Mammary epithelial cell (primary cell): ENCODE measurements around the gene CCDC73.

Experiments
- CTCF ChIP-seq, 2 donors: IDR thresholded peaks in 1 of 2; conservative IDR thresholded peaks in 1 of 2; 2 replicates each; pipeline ENCODE4 v1.5.1; 2011 to 2012; ENCODE audit warnings: inconsistent platforms in 2 of 2, low read length in 2 of 2, mild to moderate bottlenecking in 2 of 2, control low read depth in 1 of 2, low read depth in 1 of 2; ENCODE audit not compliant: insufficient read depth in 1 of 2; ENCODE audit errors: extremely low read depth in 1 of 2
- EZH2 ChIP-seq: IDR thresholded peaks from 2 replicates; pipeline ENCODE4 v1.6.1; 2012; ENCODE audit warnings: low read length, inconsistent platforms, borderline replicate concordance

- TF ChIP-seq EZH2 = no peak
- no peak for TF ChIP-seq CTCF (conservative IDR thresholded peaks at IDR 0.05 in 1 of 2, IDR thresholded peaks at IDR 0.05 in 1 of 2; ENCODE audit: extremely low read depth in 1 of 2, insufficient read depth in 1 of 2, low read depth in 1 of 2, low read length in 2 of 2)
Measured at GRCh38 chr11:32597921-32598320, 196.5 kb downstream of the CCDC73 start.
